ENCODE measurements around the gene ADRM1. TPM values are rescaled to one million over a fixed set of nuclear protein-coding genes. Genes with fewer than 3 reads are reported as not detected.

The ADRM1 gene
- total and polyA plus RNA-seq, 2 experiments from 2014 or later: 206 to 243 TPM

- no peaks in the 10 kb centered on the region for H3K9me3 Mint-ChIP-seq
- no peaks in the 10 kb centered on the region for H3K9me2 ChIP-seq (ENCODE audit: insufficient read depth)
- no peaks in the 10 kb centered on the region for H4K20me1 ChIP-seq (replicated peaks; ENCODE audit: insufficient read depth)
- H3K4me1 Mint-ChIP-seq: no peaks in the 10 kb centered on the region; the same call in 2 of the 3 replicates
- TF ChIP-seq STAT1 (IDR thresholded peaks at IDR 0.05; ENCODE audit: unreplicated experiment) (no peak), CTCF (conservative IDR thresholded peaks at IDR 0.05; ENCODE audit: low read depth in 2 of 2) (no peak), EZH2 (IDR thresholded peaks at IDR 0.05; ENCODE audit: low read depth, unreplicated experiment) (no peak), ZNF462 (CRISPR knock-in tag; IDR thresholded peaks at IDR 0.05) (no peak), ZNF114 (CRISPR knock-in tag; IDR thresholded peaks at IDR 0.05) (no peak), POLR2AphosphoS5 (IDR thresholded peaks at IDR 0.05; ENCODE audit: low read depth) (no peak), REST (IDR thresholded peaks at IDR 0.05; ENCODE audit: unreplicated experiment) (no peak)
- no peak overlapping the region for H2AFZ ChIP-seq
- no peaks in the 10 kb centered on the region for H3K27me3 ChIP-seq (ENCODE audit: insufficient read depth)
- H3K27ac ChIP-seq (ENCODE audit: low read depth): no peak overlapping the region
- peaks cover 4% of the 10 kb centered on the region for H3K27me3 Mint-ChIP-seq (ENCODE audit: insufficient read depth, low read depth, poor library complexity)
- H3K36me3 ChIP-seq (ENCODE audit: insufficient read depth): peaks cover 16% of the 10 kb centered on the region; the same call in 1 of the 2 replicates
- 0 out of 2 replicates have a peak, but pooled peaks cover 3% of the 10 kb centered on the region for H3F3A ChIP-seq (replicated peaks; ENCODE audit: low read depth)
- H3K4me3 Mint-ChIP-seq: no peak overlapping the region
- H3K36me3 Mint-ChIP-seq (ENCODE audit: low read depth): peaks cover 27% of the 10 kb centered on the region
- no peaks in the 10 kb centered on the region for H3K79me2 ChIP-seq (replicated peaks; ENCODE audit: insufficient read depth)
- H3K27ac Mint-ChIP-seq: no peak overlapping the region
- no peaks in the 10 kb centered on the region for H3K4me1 ChIP-seq (ENCODE audit: insufficient read depth)
- no peak overlapping the region for H3K4me3 ChIP-seq
- H3K4me2 ChIP-seq: no peak overlapping the region
- ATAC-seq: no peak
- DNase-seq (ENCODE audit: low spot score): no peak
Observed at GRCh38 chr20:62285722-62286121, 17.1 kb upstream of the ADRM1 start.

All from GM23338 (cell line).